Measurements from ENCODE around the gene AOX1. TPM values are rescaled to one million over a fixed set of nuclear protein-coding genes. Genes with fewer than 3 reads are reported as not detected.

AOX1 gene
- total RNA-seq, 1 experiment from 2014 or later, result 3.5 TPM

- Histone ChIP-seq H3K79me1 (ENCODE audit: insufficient read depth, low read depth, low read length, poor library complexity, severe bottlenecking) (no peaks in the 10 kb centered on the region), H3K9me3 (ENCODE audit: control insufficient read depth, low read depth, low read length) (no peaks in the 10 kb centered on the region), H3K79me2 (ENCODE audit: insufficient read depth, low read length) (no peaks in the 10 kb centered on the region), H3K4me2 (ENCODE audit: insufficient read depth, insufficient read length, low read length) (no peak overlapping the region), H2BK5ac (ENCODE audit: insufficient read length, low read length) (no peak overlapping the region), H4K8ac (replicated peaks; ENCODE audit: insufficient read length, low read depth, low read length) (no peak overlapping the region), H3K56ac (ENCODE audit: insufficient read length, low read depth, low read length) (no peak overlapping the region), H3K27me3 (ENCODE audit: insufficient read depth, low read length) (no peaks in the 10 kb centered on the region), H3K14ac (ENCODE audit: insufficient read depth, low read length) (no peak overlapping the region), H3T11ph (ENCODE audit: low read length) (no peak overlapping the region), H3K4me1 (ENCODE audit: insufficient read depth, low read length) (no peaks in the 10 kb centered on the region), H3K18ac (ENCODE audit: insufficient read length, low read depth, low read length) (no peak overlapping the region), H4K5ac (ENCODE audit: insufficient read length, low read depth, low read length) (no peak overlapping the region), H3K23me2 (ENCODE audit: insufficient read length, low read depth, low read length, poor library complexity, severe bottlenecking) (no peaks in the 10 kb centered on the region), H4K91ac (ENCODE audit: insufficient read length, low read depth, low read length) (no peak overlapping the region), H2BK120ac (ENCODE audit: low read depth, low read length, poor library complexity, severe bottlenecking) (no peak overlapping the region), H2BK20ac (ENCODE audit: low read depth, low read length, poor library complexity, severe bottlenecking) (no peak overlapping the region), H2AFZ (ENCODE audit: low read length) (no peak overlapping the region), H2BK12ac (ENCODE audit: insufficient read length, low read depth, low read length) (no peak overlapping the region), H3K9ac (ENCODE audit: extremely low read depth, insufficient read length, low read length) (no peak overlapping the region), H4K20me1 (ENCODE audit: control insufficient read depth, insufficient read depth, insufficient read length) (no peaks in the 10 kb centered on the region), H2AK5ac (ENCODE audit: insufficient read length, low read length) (no peak overlapping the region), H3K4ac (ENCODE audit: low read depth, low read length) (no peak overlapping the region), H3K23ac (ENCODE audit: insufficient read length, low read depth, low read length) (no peak overlapping the region), H3K27ac (ENCODE audit: insufficient read length, low read depth, low read length) (no peak overlapping the region), H2BK15ac (ENCODE audit: low read depth, low read length) (no peak overlapping the region)
- Mint-ChIP-seq H3K27me3 (ENCODE audit: low read depth) (peaks cover 4% of the 10 kb centered on the region), H3K4me3 (no peak overlapping the region), H3K9me3 (peaks cover 7% of the 10 kb centered on the region in 2 experiments), H3K27ac (no peak overlapping the region), H3K4me1 (no peaks in the 10 kb centered on the region; a peak in 1 of 4 replicates), H3K36me3 (ENCODE audit: insufficient read depth in 1 of 3, low read depth in 3 of 3) (peaks cover 0 to 7% (median 4%) of the 10 kb centered on the region in 3 experiments; a peak in 4 of 7 replicates)
- TF ChIP-seq CTCF (conservative IDR thresholded peaks at IDR 0.05), result no peak
- DNase-seq, result no peak
- WGBS (ENCODE audit: extremely low coverage, insufficient read length, low lambda C conversion rate), result no CpG with 5 or more reads among the region's 3 CpGs
Measured at GRCh38 chr2:200689115-200689514, 103.3 kb downstream of the AOX1 start.

All from H9 (cell line).